GM21381 (cell line): ENCODE results near the gene SH2D3A.
A peak's percentile ranks its signal among the peaks of the same experiment; 100 is the strongest.

ENCODE experiments used
- ATAC-seq: cut with Tn5 transposase; IDR thresholded peaks from one replicate; pipeline ENCODE4 v1.9.1; 2021; ENCODE audit warnings: mild to moderate bottlenecking, moderate library complexity; ENCODE audit not compliant: unreplicated experiment

The SH2D3A gene

DNA sequence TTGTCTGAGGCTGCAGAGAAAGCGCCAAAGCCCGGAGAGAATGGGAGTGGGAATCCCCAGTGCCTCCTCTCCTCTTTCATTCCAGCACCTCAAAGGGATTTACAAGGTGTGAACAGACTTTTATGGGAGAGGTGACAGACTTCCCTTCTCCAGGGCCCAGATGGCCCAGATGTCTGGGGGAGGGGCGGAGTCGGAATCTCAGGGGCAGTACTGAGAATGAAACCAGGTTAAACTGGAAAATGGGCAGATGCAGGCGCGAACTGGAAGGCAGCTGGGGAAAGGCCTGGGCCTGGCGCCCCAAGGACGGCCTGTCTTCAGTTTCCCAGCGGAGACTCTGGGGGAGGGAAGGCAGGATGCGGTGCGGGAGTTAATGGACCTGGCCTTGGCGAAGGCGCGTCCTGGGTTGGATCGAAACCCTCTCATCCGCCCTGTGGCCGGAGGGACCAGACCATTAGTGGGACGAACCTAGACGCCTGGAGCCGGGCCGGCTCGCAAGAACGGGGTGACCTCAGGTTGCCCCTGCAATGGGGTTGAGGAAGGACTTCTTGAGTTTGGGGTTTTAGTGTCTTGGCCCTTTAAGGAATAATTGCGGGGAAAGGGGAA is 28.3 kb downstream of the SH2D3A start:
- no peak for ATAC-seq

DNA sequence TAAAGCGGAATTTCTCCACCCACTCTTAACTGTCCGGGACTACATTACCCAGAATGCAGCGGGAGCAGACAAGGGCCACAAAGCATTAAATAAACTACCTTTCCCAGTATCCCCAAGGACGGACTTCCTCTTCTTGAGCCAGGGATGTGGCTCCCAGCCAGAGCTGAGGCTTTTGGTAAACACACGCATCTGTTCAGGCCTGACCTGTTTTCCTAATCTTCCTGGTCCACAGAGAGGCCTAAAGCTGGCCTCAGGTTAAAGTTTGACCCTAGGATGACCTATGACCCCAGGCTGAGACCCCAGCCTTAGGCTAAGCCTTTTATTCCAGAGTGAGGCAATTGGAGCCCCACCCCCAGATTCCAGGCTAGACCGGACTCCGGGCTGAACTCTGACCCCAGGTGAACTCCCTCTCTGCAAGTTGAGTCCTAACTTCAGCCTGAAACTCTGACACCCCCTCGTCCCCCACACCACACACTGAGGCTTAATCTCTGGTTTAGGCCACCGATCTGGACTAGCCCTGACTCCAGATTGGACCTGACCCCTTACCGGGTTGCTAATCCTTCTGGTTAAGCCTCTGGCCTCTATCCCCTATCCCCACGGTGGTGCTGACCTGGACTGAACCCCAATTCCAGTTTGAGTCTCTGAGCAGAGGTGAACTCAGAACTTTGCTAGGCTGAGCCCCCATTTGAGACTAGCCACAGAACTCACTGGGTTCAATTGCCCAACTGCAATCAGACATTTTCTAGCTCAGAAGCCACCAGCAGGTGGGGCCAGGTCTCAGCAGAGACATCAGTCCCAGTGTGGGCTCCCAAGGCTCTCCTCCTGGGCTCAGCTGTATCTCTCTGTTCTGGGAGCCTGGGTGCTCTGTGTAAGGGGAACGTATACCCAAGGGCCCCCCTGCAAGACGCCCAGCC is 29.1 kb downstream of the SH2D3A start:
- ATAC-seq, result no peak

DNA sequence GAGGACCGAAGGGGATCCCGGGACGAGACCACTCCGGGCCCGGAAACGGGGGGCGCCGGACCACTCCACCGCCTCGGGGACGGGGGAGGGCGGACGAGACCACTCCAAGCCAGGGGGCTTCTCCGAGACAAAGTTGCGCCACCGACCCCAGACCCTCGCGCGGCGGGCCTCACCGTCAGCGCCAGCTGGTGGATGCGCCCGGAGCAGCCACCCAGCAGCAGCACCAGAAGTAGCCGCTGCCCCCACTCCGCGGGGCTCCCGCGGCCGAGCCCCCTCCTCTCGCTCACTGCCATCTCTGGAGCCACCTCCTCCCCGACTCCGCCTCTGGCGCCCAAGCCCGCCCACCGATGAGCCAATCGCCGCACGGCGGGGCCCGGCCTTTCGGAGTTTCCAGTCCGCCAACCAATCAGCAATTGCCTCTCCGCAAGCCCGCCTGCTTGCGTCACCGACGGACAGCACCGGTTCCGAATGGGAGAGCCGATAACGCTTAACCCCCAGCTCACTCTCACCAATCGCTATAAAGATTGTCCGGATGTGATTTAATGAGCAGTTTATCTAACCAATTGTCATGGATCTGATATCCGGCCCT is 29.9 kb downstream of the SH2D3A start, which contains the start of gene GPR108:
Gene GPR108 (minus strand): TSS at position 297 of the 589 bp plus-strand sequence. CDS start 4 bp downstream, at position 293.
- ATAC-seq, result peak; percentile 60

- no peak for ATAC-seq
Observed at GRCh38 chr19:6736917-6737283, 30.3 kb downstream of the SH2D3A start.

DNA sequence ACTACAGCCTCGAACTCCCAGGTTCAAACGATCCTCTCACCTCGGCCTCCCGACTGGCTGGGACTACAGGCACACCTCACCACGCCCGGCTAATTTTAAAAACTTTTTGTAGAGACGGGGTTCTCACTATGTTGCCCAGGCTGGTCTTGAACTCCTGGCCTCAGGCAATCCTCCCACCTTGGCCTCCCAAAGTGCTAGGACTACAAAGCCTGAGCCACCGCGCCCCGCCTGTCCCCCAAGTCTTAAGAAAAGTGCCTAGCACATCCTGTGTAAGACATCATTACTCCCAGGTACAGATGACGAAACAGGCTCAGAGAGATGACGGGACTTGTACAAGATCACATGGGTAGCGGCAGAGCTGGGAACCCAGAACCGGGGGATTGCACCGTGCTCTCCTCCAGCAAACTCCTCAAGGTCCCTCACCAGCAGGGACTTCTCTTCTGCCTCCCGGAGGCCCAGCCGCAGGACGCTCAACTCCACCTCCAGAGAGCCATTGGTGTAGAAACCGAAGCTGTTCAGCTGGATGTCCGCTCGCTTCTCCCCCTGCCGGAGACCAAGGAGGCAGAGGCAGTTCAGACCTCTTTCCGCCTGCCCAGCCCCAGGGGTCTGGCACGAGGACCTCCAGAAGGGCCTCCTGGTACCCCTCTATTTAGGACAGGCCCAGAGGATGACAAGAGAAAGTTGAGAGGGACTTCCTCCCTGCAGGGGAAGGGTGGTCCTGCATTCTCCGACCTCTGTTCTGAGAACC is 30.9 kb downstream of the SH2D3A start:
- ATAC-seq, result no peak

GRCh38 chr19:6735181-6735911 is 31.9 kb downstream of the SH2D3A start:
- ATAC-seq, result no peak

- no peak for ATAC-seq
Observed at GRCh38 chr19:6734096-6734696, 33.0 kb downstream of the SH2D3A start.

DNA sequence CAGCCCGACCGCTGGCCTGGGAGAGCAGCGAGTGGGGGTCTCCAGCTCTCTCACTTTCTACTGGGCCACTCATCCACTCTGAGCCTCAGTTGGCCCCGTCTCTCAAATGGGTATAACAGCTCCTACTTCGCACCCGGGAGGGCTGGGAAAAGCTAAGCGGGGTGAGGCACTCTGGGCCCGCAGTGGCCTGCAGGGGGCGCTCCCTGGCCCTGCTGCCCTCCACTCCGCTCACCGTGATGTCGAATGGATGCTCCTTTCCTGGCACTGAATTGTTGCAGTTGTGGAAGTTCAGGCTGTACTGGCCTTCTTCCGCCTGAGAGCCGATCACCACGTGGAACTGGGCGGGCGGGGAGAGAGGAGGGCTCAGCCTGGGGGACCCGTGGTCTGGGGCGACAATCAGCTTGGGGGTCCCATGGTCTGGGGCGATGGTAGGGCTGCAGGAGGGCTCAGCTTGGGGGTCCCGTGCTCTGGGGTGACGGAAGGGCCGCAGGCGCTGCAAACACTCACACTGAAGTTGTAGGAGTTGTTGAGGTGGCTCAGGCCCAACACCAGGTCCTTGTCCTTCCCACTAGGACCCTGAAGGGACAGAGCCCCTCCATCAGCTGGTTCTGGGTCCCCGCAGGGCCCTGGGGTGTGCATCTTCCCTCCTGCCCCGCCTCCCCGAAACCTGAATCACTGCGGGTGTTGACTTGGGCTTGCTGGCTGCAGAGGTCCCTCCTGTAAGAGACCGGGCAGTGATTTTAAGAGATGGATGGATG is 33.7 kb downstream of the SH2D3A start:
- ATAC-seq, result no peak

DNA sequence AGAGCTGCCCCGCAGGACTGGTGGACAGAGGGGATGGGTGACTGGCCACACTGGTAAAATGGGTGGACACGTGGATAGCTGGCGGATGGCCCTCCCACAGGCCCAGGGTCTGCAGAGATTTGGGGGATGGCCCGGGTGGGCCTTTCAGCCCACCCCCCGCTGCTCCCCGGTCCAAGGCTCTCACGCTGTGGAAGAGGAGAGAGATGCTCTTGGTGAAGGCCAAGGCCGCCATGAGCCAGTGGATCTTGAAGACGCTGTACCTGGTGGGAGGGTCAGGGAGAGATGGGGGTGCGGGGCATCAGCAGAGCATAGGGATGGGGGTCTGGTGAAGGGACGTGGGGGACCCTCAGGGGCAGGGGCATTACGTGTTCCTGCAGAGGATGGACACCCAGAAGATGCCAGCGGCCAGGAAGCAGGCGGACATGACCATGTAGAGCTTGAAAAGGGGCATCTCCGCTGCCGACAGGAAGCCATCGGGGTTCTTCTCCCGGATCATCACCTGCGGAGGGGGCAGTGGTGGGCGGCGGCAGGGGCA is 34.4 kb downstream of the SH2D3A start:
- no peak for ATAC-seq

DNA sequence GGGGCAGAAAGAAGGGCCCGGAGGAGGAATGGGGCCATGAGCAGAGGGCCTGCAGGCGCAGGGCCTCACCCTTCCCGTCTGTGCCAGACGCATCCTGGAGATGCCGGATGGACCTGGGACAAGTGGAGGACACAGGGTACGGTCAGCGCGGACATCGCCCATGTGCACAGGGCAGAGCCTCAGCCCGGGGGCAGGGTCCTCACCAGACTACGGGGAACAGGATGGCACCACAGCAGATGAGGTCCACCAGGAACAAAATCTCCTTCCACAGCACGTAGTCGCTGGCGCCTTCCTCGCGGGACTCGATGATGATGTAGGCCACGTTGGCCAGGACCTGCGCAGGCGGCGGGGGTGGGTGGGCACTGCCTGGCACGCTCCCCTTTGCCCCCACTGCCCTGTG is 35.4 kb downstream of the SH2D3A start:
- ATAC-seq, result no peak

GRCh38 chr19:6730941-6731670 is 36.1 kb downstream of the SH2D3A start:
- ATAC-seq, result no peak

- ATAC-seq, result no peak
Observed at GRCh38 chr19:6730153-6730804, 37.0 kb downstream of the SH2D3A start.

DNA sequence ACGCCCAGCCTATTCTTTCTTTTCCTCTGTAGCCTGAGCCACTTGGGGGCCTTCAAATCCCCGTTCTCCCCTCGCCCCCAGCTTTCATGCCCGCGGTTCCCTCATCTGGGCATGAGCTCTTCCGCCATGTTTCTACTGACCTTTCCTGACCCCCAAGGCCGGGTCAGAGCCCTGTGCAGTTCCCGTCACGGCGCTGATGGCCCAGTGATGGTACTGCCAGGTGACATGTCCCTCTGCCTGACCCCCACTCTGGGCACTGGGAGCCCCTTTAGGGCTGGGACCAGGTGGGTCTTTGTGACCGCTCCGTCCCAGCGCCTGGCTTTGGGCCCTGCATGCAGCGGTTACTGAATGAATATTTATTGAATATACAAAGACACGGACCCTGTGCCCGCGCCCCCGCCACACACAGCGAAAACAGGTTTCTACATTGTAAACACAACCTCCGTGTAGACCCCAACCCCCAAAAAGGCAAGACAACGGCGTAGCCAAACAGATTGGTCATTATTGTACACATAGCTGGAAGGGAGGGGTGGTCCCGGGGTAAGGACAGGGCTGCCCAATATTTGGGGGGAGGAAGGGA is 37.6 kb downstream of the SH2D3A start:
- no peak for ATAC-seq

DNA sequence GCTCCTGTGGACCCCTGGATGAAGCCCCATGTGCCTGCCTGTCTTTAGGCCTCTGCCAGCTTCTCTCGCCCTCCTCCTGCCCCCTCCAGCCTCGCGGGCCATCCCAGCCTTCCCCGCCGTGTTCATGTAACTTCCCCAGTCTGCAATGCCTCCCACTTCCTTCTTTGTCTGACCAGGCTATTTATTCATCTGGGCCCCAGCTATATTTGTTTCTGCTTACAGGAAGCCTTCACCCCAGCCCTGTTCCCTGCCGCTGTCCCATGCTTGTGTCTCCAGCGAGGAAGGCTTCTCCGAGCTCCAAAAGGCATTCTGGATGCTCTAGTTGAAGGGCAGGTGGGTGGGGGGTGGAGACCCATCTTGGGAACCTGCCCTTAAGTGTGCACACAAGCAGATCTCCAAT is 38.9 kb downstream of the SH2D3A start:
- no peak for ATAC-seq

DNA sequence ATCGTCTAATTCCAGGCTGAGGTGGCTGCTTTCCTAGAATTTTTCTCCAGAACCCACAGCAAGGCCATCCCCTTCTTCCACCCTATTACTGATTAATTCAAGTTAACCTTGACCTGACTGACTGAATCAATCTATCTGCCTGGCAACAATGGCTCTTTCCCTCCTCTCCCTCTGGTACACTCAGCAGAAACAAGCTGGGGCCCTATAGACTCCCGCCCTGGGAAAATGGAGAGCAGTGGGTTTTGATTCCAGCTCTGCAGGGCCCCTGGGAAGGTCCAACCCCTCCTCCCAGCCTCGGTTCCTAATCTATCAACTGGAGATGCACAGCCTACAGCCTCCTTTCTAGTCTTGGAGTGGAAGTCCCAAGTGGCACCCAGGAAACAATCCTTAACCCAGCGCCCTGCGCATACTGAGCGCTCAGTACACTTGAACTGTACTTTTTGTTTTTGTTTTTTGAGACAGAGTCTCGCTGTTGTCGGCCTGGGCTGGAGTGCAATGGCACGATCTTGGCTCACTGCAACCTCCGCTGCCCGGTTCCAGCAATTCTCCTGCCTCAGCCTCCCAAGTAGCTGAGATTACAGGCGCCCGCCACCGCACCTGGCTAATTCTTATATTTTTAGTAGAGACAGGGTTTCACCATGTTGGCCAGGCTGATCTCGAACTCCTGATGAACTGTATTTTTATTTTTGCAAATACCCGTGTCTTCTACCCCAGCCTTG is 41.6 kb downstream of the SH2D3A start:
- ATAC-seq, result no peak

DNA sequence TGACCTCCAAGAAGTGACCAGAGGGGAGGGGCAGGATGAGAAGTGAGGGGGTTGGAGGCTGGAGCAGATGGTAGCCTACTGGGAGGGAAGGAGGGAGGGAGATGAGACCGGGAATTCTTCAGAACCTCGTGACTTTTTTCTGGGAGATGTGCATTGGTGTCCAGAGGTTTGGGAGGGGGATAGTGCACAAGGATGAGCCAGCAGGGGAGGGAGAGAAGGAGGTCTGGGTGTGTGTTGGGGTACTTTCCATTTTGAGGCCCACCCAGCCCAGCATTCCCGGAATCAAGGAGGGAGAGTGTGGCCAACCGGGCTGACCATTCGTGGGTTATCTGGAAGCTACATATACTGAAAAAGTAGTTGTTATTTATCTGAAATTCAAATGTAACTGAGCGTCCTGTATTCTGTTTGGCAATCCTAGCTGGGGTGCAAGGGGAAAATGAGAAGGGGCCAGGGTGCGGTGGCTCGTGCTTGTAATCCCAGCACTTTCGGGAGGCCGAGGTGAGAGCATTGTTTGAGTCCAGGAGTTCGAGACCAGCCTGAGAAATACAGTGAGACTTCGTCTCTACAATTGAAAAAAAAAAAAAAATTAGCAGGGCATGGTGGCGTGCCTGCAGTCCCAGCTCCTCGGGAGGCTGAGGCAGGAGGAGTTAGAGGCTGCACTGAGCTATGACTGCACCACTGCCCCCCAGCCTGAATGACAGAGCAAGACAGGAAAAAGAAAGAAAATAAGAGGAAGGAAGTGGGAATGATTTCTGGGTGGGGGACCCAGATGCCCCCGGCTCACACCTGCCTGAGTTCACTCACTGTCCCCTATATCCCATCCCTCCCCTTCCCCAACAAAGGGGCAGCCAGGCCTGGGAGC is 42.4 kb downstream of the SH2D3A start:
- ATAC-seq, result no peak
